Measurements from ENCODE around the gene CACNA1S. TPM values are rescaled to one million over a fixed set of nuclear protein-coding genes. Genes with fewer than 3 reads are reported as not detected.

Gene CACNA1S
- total RNA-seq, 1 experiment from 2014 or later = not detected

DNA sequence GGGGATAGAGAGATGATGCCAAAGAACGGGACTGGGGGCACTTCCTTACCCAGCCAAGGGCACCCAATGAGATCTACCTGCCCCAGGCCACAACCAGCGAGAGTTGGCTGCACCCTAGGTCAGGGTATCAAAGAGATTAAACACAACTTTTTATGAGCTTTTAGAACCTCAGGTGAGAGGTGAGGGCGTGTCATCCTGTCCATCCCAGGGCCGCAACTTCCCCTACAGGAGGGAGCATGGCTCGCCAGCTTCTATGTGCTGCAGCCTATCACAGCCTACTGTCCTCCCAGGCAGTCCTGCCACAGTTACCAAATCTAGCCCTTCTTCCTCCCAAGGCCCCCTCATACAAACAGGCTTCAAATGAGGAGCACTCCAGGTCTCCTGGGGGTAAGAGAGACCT, 29.2 kb upstream of the CACNA1S start:
- no peaks in the 10 kb centered on the region for H3K4me1 ChIP-seq (ENCODE audit: insufficient read depth, low read length)
- no peaks in the 10 kb centered on the region for H3K79me2 ChIP-seq (ENCODE audit: insufficient read depth, low read length)
- no peaks in the 10 kb centered on the region for H3K23me2 ChIP-seq (ENCODE audit: insufficient read length, low read depth, low read length, poor library complexity, severe bottlenecking)
- H3K4me3 Mint-ChIP-seq = no peak overlapping the region
- H3K79me1 ChIP-seq (ENCODE audit: insufficient read depth, low read depth, low read length, poor library complexity, severe bottlenecking) = no peaks in the 10 kb centered on the region
- H4K5ac ChIP-seq (ENCODE audit: insufficient read length, low read depth, low read length) = no peak overlapping the region
- DNase-seq = no peak
- no peak overlapping the region for H2BK12ac ChIP-seq (ENCODE audit: insufficient read length, low read depth, low read length)
- H3K14ac ChIP-seq (ENCODE audit: insufficient read depth, low read length) = no peak overlapping the region
- H2AFZ ChIP-seq (ENCODE audit: low read length) = no peak overlapping the region
- no peak overlapping the region for H2AK5ac ChIP-seq (ENCODE audit: insufficient read length, low read length)
- no peak overlapping the region for H3K56ac ChIP-seq (ENCODE audit: insufficient read length, low read depth, low read length)
- H2BK15ac ChIP-seq (ENCODE audit: low read depth, low read length) = no peak overlapping the region
- no peak overlapping the region for H2BK120ac ChIP-seq (ENCODE audit: low read depth, low read length, poor library complexity, severe bottlenecking)
- WGBS (ENCODE audit: extremely low coverage, insufficient read length, low lambda C conversion rate) = no CpG with 5 or more reads among the region's 5 CpGs
- peaks cover 44 to 87% (median 85%) of the 10 kb centered on the region in 3 experiments; a peak in 6 of 7 replicates for H3K36me3 Mint-ChIP-seq (ENCODE audit: insufficient read depth in 1 of 3, low read depth in 3 of 3)
- no peak overlapping the region for H3K27ac ChIP-seq (ENCODE audit: insufficient read length, low read depth, low read length)
- no peak overlapping the region for H2BK5ac ChIP-seq (ENCODE audit: insufficient read length, low read length)
- H3K27me3 ChIP-seq (ENCODE audit: insufficient read depth, low read length) = no peaks in the 10 kb centered on the region
- no peaks in the 10 kb centered on the region for H3K9me3 Mint-ChIP-seq
- no peak overlapping the region for H4K8ac ChIP-seq (replicated peaks; ENCODE audit: insufficient read length, low read depth, low read length)
- no peak overlapping the region for H3T11ph ChIP-seq (ENCODE audit: low read length)
- H3K4me2 ChIP-seq (ENCODE audit: insufficient read depth, insufficient read length, low read length) = no peak overlapping the region
- no peak overlapping the region for H3K23ac ChIP-seq (ENCODE audit: insufficient read length, low read depth, low read length)
- H3K18ac ChIP-seq (ENCODE audit: insufficient read length, low read depth, low read length) = no peak overlapping the region
- H4K91ac ChIP-seq (ENCODE audit: insufficient read length, low read depth, low read length) = no peak overlapping the region
- no peak overlapping the region for H3K9ac ChIP-seq (ENCODE audit: extremely low read depth, insufficient read length, low read length)
- H3K27ac Mint-ChIP-seq = no peak overlapping the region
- H3K4ac ChIP-seq (ENCODE audit: low read depth, low read length) = no peak overlapping the region
- no peaks in the 10 kb centered on the region for H3K9me3 ChIP-seq (ENCODE audit: control insufficient read depth, low read depth, low read length)
- H3K4me1 Mint-ChIP-seq = no peaks in the 10 kb centered on the region
- no peak overlapping the region for H2BK20ac ChIP-seq (ENCODE audit: low read depth, low read length, poor library complexity, severe bottlenecking)
- no peaks in the 10 kb centered on the region for H3K27me3 Mint-ChIP-seq (ENCODE audit: low read depth)
- TF ChIP-seq, protein P1, sequence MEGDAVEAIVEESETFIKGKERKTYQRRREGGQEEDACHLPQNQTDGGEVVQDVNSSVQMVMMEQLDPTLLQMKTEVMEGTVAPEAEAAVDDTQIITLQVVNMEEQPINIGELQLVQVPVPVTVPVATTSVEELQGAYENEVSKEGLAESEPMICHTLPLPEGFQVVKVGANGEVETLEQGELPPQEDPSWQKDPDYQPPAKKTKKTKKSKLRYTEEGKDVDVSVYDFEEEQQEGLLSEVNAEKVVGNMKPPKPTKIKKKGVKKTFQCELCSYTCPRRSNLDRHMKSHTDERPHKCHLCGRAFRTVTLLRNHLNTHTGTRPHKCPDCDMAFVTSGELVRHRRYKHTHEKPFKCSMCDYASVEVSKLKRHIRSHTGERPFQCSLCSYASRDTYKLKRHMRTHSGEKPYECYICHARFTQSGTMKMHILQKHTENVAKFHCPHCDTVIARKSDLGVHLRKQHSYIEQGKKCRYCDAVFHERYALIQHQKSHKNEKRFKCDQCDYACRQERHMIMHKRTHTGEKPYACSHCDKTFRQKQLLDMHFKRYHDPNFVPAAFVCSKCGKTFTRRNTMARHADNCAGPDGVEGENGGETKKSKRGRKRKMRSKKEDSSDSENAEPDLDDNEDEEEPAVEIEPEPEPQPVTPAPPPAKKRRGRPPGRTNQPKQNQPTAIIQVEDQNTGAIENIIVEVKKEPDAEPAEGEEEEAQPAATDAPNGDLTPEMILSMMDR (conservative IDR thresholded peaks at IDR 0.05) = no peak
- H4K20me1 ChIP-seq (ENCODE audit: control insufficient read depth, insufficient read depth, insufficient read length) = no peaks in the 10 kb centered on the region

Measured in H9 (cell line).